IMR-90 (cell line): Measurements from ENCODE around the gene ANO7. TPM values are rescaled to one million over a fixed set of nuclear protein-coding genes. Genes with fewer than 3 reads are reported as not detected.

Experiments used
- ATAC-seq: fragments of 200-7000 bp; cut with Tn5 transposase; 2 replicates; pipeline ENCODE4 v1.9.1; 2020; ENCODE audit warnings: low read depth, mild to moderate bottlenecking, moderate library complexity
- BruUV-seq: library from RNA; stranded (reverse); fragments of 400-500 nt; replicated peaks from 2 replicates; lab custom pipeline; 2021; lab: Mats Ljungman, UMichigan
- CTCF ChIA-PET: fragments of 300-600 bp; formaldehyde crosslinking; extraction: SDS; loops from one replicate; lab custom pipeline; 2021; ENCODE audit warnings: antibody characterized with exemption; lab: Yijun Ruan, JAX
- POLR2A ChIA-PET: fragments of 300-600 bp; sonication (Branson Sonifier 250); formaldehyde crosslinking; loops from one replicate; lab custom pipeline; 2022; ENCODE audit warnings: antibody characterized with exemption; ENCODE audit not compliant: unreplicated experiment; lab: Charles Lee
- DNase-seq: peaks from one replicate; pipeline ENCODE4 v3.0.0; 2013
- H2AFZ ChIP-seq: replicated peaks from 2 replicates; pipeline ENCODE3; 2013; ENCODE audit warnings: low read length, mild to moderate bottlenecking; ENCODE audit not compliant: poor library complexity
- H2AK5ac ChIP-seq: 2 replicates; pipeline ENCODE4 v1.6.1; 2013; ENCODE audit warnings: low read depth, low read length, inconsistent platforms
- H2AK9ac ChIP-seq: replicated peaks from 2 replicates; pipeline ENCODE3; 2013; ENCODE audit warnings: mild to moderate bottlenecking, low read depth, low read length, moderate library complexity; ENCODE audit not compliant: poor library complexity
- H2BK120ac ChIP-seq: 2 replicates; pipeline ENCODE4 v1.6.1; 2013; ENCODE audit warnings: low read depth, low read length, inconsistent platforms
- H2BK15ac ChIP-seq: 3 replicates; pipeline ENCODE4 v1.6.1; 2013; ENCODE audit warnings: low read depth, low read length, inconsistent platforms
- H2BK20ac ChIP-seq: 2 replicates; pipeline ENCODE4 v1.6.1; 2013; ENCODE audit warnings: low read depth, mild to moderate bottlenecking, inconsistent platforms, low read length, moderate library complexity
- H2BK5ac ChIP-seq: 2 replicates; pipeline ENCODE4 v1.6.1; 2013; ENCODE audit warnings: mild to moderate bottlenecking, low read depth, low read length, inconsistent platforms; ENCODE audit not compliant: poor library complexity, severe bottlenecking
- H3K14ac ChIP-seq: replicated peaks from 2 replicates; pipeline ENCODE4 v1.6.1; 2013; ENCODE audit warnings: low read depth, low read length, inconsistent platforms
- H3K18ac ChIP-seq: 2 replicates; pipeline ENCODE4 v1.6.1; 2013; ENCODE audit warnings: low read depth, low read length, control low read depth
- H3K23ac ChIP-seq: 2 replicates; pipeline ENCODE4 v1.6.1; 2013; ENCODE audit warnings: low read depth, low read length, inconsistent platforms
- H3K27ac ChIP-seq: 2 replicates; pipeline ENCODE4 v1.5.1; 2013; ENCODE audit warnings: mild to moderate bottlenecking, control low read depth, low read length; ENCODE audit not compliant: insufficient read depth
- H3K27me3 ChIP-seq: 2 replicates; pipeline ENCODE4 v1.6.1; 2013; ENCODE audit warnings: low read length; ENCODE audit not compliant: control insufficient read depth, insufficient read depth
- H3K36me3 ChIP-seq: 2 replicates; pipeline ENCODE4 v1.6.1; 2013; ENCODE audit warnings: low read length, mixed read lengths; ENCODE audit not compliant: control insufficient read depth, insufficient read depth
- H3K4ac ChIP-seq: 2 replicates; pipeline ENCODE4 v1.6.1; 2013; ENCODE audit warnings: low read depth, low read length, inconsistent platforms
- H3K4me1 ChIP-seq: 2 replicates; pipeline ENCODE4 v1.6.1; 2013; ENCODE audit warnings: low read length, mixed read lengths; ENCODE audit not compliant: control insufficient read depth, insufficient read depth
- H3K4me2 ChIP-seq: 2 replicates; pipeline ENCODE4 v1.6.1; 2013; ENCODE audit warnings: low read depth, mild to moderate bottlenecking, control low read depth, low read length, moderate library complexity
- H3K4me3 ChIP-seq: 2 replicates; pipeline ENCODE4 v1.5.1; 2013; ENCODE audit warnings: low read depth, mild to moderate bottlenecking, control low read depth, low read length, moderate library complexity; ENCODE audit not compliant: insufficient read depth
- H3K56ac ChIP-seq: 2 replicates; pipeline ENCODE4 v1.6.1; 2013; ENCODE audit warnings: low read length, inconsistent platforms; ENCODE audit not compliant: insufficient read depth; ENCODE audit errors: extremely low read depth
- H3K79me1 ChIP-seq, 2 experiments: 2 replicates each; pipeline ENCODE4 v1.6.1; 2013; ENCODE audit warnings: low read length in 2 of 2, inconsistent platforms in 1 of 2, low read depth in 1 of 2
- H3K9ac ChIP-seq: 2 replicates; pipeline ENCODE4 v1.6.1; 2013; ENCODE audit warnings: low read depth, low read length, control low read depth
- H3K9me1 ChIP-seq: 2 replicates; pipeline ENCODE4 v1.6.1; 2013; ENCODE audit warnings: low read length, inconsistent platforms; ENCODE audit not compliant: insufficient read depth
- H3K9me3 ChIP-seq: 2 replicates; pipeline ENCODE4 v1.6.1; 2013; ENCODE audit warnings: low read length; ENCODE audit not compliant: control insufficient read depth, insufficient read depth
- H4K20me1 ChIP-seq: 2 replicates; pipeline ENCODE4 v1.6.1; 2013; ENCODE audit warnings: low read length, inconsistent platforms; ENCODE audit not compliant: insufficient read depth
- H4K5ac ChIP-seq: 2 replicates; pipeline ENCODE4 v1.6.1; 2013; ENCODE audit warnings: mild to moderate bottlenecking, low read depth, low read length, control low read depth
- H4K8ac ChIP-seq, 2 experiments: 2 replicates each; pipeline ENCODE4 v1.6.1; 2013; ENCODE audit warnings: low read depth in 2 of 2, low read length in 2 of 2, control low read depth in 1 of 2, inconsistent platforms in 1 of 2
- H4K91ac ChIP-seq: 2 replicates; pipeline ENCODE4 v1.6.1; 2013; ENCODE audit warnings: low read depth, low read length, inconsistent platforms; ENCODE audit not compliant: insufficient read depth
- BHLHE40 ChIP-seq: fragments of 150-350 bp; IDR thresholded peaks from 2 replicates; pipeline ENCODE4 v1.6.1; 2016; ENCODE audit warnings: mild to moderate bottlenecking, low read depth, low read length
- CEBPB ChIP-seq: IDR thresholded peaks from 2 replicates; pipeline ENCODE4 v1.6.1; 2012; ENCODE audit warnings: low read depth, low read length, improper control_type of control experiment
- ELK1 ChIP-seq: fragments of 150-350 bp; IDR thresholded peaks from 2 replicates; pipeline ENCODE4 v1.6.1; 2016; ENCODE audit warnings: low read depth, mild to moderate bottlenecking, low read length, moderate library complexity, borderline replicate concordance
- FOS ChIP-seq: fragments of 150-350 bp; IDR thresholded peaks from 2 replicates; pipeline ENCODE4 v1.6.1; 2016; ENCODE audit warnings: low read depth, low read length
- MAFK ChIP-seq: IDR thresholded peaks from 2 replicates; pipeline ENCODE4 v1.6.1; 2012; ENCODE audit warnings: low read depth, low read length, improper control_type of control experiment
- MAZ ChIP-seq: IDR thresholded peaks from 2 replicates; pipeline ENCODE4 v1.6.1; 2012; ENCODE audit warnings: low read depth, mild to moderate bottlenecking, low read length, improper control_type of control experiment, moderate library complexity, borderline replicate concordance
- MXI1 ChIP-seq: IDR thresholded peaks from 2 replicates; pipeline ENCODE4 v1.6.1; 2012; ENCODE audit warnings: low read depth, mild to moderate bottlenecking, low read length, moderate library complexity, borderline replicate concordance
- NFE2L2 ChIP-seq: fragments of 150-350 bp; IDR thresholded peaks from 2 replicates; pipeline ENCODE4 v1.6.1; 2016; ENCODE audit warnings: low read depth, mild to moderate bottlenecking, low read length
- RAD21 ChIP-seq: IDR thresholded peaks from 2 replicates; pipeline ENCODE4 v1.6.1; 2012; ENCODE audit warnings: low read length, improper control_type of control experiment
- RCOR1 ChIP-seq: IDR thresholded peaks from 2 replicates; pipeline ENCODE4 v1.6.1; 2012; ENCODE audit warnings: mild to moderate bottlenecking, low read length, improper control_type of control experiment; ENCODE audit not compliant: insufficient replicate concordance
- SMC3 ChIP-seq: fragments of 150-350 bp; IDR thresholded peaks from 2 replicates; pipeline ENCODE4 v1.6.1; 2016; ENCODE audit warnings: low read depth, mild to moderate bottlenecking, antibody characterized with exemption, low read length, moderate library complexity
- USF2 ChIP-seq: fragments of 150-350 bp; IDR thresholded peaks from 2 replicates; pipeline ENCODE4 v1.6.1; 2017; ENCODE audit warnings: mild to moderate bottlenecking, antibody characterized with exemption, low read length, low read depth
- WGBS, 2 experiments: methylation state at CpG; one replicate each; pipeline versions ENCODE4 v1.1.5 to v1.1.7; 2013; ENCODE audit warnings: missing lambda C conversion rate in 2 of 2; ENCODE audit not compliant: insufficient read length in 1 of 2; ENCODE audit errors: extremely low coverage in 2 of 2; 5-methylcytosine and 5-hydroxymethylcytosine counted together
- dilution Hi-C: fragments of 300-500 bp; cut with HindIII; formaldehyde crosslinking; loops from one replicate; pipeline ENCODE4 v1.14.3; 2018; ENCODE audit warnings: low sequenced_read_pairs; ENCODE audit not compliant: unreplicated experiment
- in situ Hi-C: fragments of 300-500 bp; cut with MboI; formaldehyde crosslinking; loops from 3 replicates; pipeline ENCODE4 v1.14.3; 2019; ENCODE audit warnings: low sequenced_read_pairs, inconsistent platforms, mixed read lengths
- intact Hi-C: fragments of 100-400 bp; cut with micrococcal nuclease; formaldehyde crosslinking; loops from 2 replicates; pipeline ENCODE4 v1.10.0; 2022
- polyA plus RNA-seq, 3 experiments: library from polyadenylated mRNA; depleted of rRNA; stranded (reverse); fragments of >200 nt; gene quantifications; 2 replicates each; pipeline ENCODE4 v1.2.3, GENCODE V29; 2012; ENCODE audit warnings: low replicate concordance in 1 of 3
- total RNA-seq: library from RNA; depleted of rRNA; stranded (reverse); fragments of >200 nt; gene quantifications from 2 replicates; pipeline ENCODE4 v1.2.3, GENCODE V29; 2012

The ANO7 gene
- total and polyA plus RNA-seq, 2 of the 4 experiments (the other 2 are of a cell fraction): 0.36 to 3.4 TPM

- Histone ChIP-seq H2BK15ac (no peak overlapping the region), H4K91ac (no peak overlapping the region), H3K9me1 (peaks cover 9% of the 10 kb centered on the region; the same call in 1 of the 2 replicates), H3K79me1 (peaks cover 35 to 86% of the 10 kb centered on the region in 2 experiments), H3K9ac (no peak overlapping the region), H2AK5ac (no peak overlapping the region), H3K27ac (no peak overlapping the region), H3K36me3 (peaks cover 92% of the 10 kb centered on the region), H3K23ac (no peak overlapping the region), H2AK9ac (no peak overlapping the region), H2BK5ac (no peak overlapping the region), H2BK20ac (no peak overlapping the region), H2BK120ac (no peak overlapping the region), H3K14ac (no peak overlapping the region), H3K18ac (no peak overlapping the region), H2AFZ (no peak overlapping the region), H3K4me3 (no peak overlapping the region), H3K4me1 (peaks cover 1% of the 10 kb centered on the region; the same call in 1 of the 2 replicates), H3K4ac (no peak overlapping the region), H4K5ac (no peak overlapping the region), H3K27me3 (no peaks in the 10 kb centered on the region), H3K4me2 (no peak overlapping the region), H3K9me3 (no peaks in the 10 kb centered on the region), H4K20me1 (peaks cover 77% of the 10 kb centered on the region), H4K8ac (no peak overlapping the region), H3K56ac (no peak overlapping the region)
- no TSS peak for BruUV-seq
- intact Hi-C loops (no loop called here), dilution Hi-C loops (no loop called here), in situ Hi-C loops (no loop called here)
- POLR2A ChIA-PET: no interaction called here
- no peak for TF ChIP-seq FOS
- no peak for TF ChIP-seq MAFK
- no peak for TF ChIP-seq MXI1
- TF ChIP-seq USF2: no peak
- TF ChIP-seq SMC3: no peak
- TF ChIP-seq BHLHE40: no peak
- TF ChIP-seq NFE2L2: no peak
- TF ChIP-seq ELK1: no peak
- TF ChIP-seq MAZ: no peak
- TF ChIP-seq CEBPB: no peak
- TF ChIP-seq RAD21: no peak
- no peak for TF ChIP-seq RCOR1
- ATAC-seq (no peak), DNase-seq (no peak)
- WGBS, 2 experiments: 100% methylated on average over 1 of the region's 5 CpGs; no CpG with 5 or more reads in 1 of the 2 experiments
- CTCF ChIA-PET: no interaction called here
These were observed 50.3 kb downstream of the ANO7 start for GRCh38 chr2:241238693-241239198.
